Breast epithelium (tissue), 3 donors: ENCODE measurements around the gene IQGAP2.

Experiments used
- POLR2AphosphoS5 ChIP-seq, 3 donors: sonication (generic); formaldehyde crosslinking; IDR thresholded peaks; one replicate each; pipeline ENCODE4 v1.6.1; 2017; ENCODE audit warnings: antibody characterized with exemption in 3 of 3
- TF ChIP-seq, protein P1 (sequence below), 3 donors: fragments of 450-650 bp; IDR thresholded peaks; one replicate each; pipeline ENCODE4 v1.5.1; 2016 to 2017; ENCODE audit warnings: antibody characterized with exemption in 3 of 3, mild to moderate bottlenecking in 3 of 3, moderate library complexity in 3 of 3

DNA sequence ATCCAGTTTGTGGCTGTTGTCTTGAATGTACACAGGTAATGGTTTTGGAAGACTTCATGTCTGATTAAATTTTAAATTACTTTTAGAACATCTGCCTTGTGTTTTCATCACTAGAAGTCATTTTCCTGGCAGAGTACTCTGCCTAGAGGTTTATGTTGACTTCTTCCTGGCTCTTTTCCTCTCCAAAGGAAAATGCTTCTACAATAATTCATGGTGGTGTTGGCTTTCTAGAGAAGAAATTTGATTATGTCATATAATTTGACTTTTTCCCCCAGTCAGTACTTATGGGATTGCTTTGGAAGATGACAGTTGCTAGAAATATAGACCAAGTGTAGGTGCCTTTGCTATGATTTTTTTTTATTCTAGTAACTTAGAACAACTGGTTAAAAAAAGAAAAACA lies 173.4 kb downstream of the IQGAP2 start:
- TF ChIP-seq POLR2AphosphoS5 (IDR thresholded peaks at IDR 0.05): no peak
- TF ChIP-seq, protein P1, sequence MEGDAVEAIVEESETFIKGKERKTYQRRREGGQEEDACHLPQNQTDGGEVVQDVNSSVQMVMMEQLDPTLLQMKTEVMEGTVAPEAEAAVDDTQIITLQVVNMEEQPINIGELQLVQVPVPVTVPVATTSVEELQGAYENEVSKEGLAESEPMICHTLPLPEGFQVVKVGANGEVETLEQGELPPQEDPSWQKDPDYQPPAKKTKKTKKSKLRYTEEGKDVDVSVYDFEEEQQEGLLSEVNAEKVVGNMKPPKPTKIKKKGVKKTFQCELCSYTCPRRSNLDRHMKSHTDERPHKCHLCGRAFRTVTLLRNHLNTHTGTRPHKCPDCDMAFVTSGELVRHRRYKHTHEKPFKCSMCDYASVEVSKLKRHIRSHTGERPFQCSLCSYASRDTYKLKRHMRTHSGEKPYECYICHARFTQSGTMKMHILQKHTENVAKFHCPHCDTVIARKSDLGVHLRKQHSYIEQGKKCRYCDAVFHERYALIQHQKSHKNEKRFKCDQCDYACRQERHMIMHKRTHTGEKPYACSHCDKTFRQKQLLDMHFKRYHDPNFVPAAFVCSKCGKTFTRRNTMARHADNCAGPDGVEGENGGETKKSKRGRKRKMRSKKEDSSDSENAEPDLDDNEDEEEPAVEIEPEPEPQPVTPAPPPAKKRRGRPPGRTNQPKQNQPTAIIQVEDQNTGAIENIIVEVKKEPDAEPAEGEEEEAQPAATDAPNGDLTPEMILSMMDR (IDR thresholded peaks at IDR 0.05): no peak
